ENCODE data around the gene EPG5. TPM values are rescaled to one million over a fixed set of nuclear protein-coding genes. Genes with fewer than 3 reads are reported as not detected.

Gene EPG5
- total RNA-seq, 2 experiments from 2014 or later = 4.8 to 8.7 TPM

GRCh38 chr18:45835057-45835636 lies 132.0 kb downstream of the EPG5 start:
- Histone ChIP-seq H3K4me2 (ENCODE audit: low read length) (no peak overlapping the region), H3K27ac (ENCODE audit: low read depth, low read length, poor library complexity, severe bottlenecking) (no peak overlapping the region), H3K4me3 (ENCODE audit: low read depth, low read length, poor library complexity, severe bottlenecking) (no peak overlapping the region), H4K20me1 (ENCODE audit: insufficient read depth, low read length) (no peaks in the 10 kb centered on the region), H3K9me2 (ENCODE audit: insufficient read depth, low read length) (no peaks in the 10 kb centered on the region), H3K4me1 (ENCODE audit: insufficient read depth, low read length, poor library complexity, severe bottlenecking) (no peaks in the 10 kb centered on the region), H3K79me2 (ENCODE audit: insufficient read depth, low read depth, low read length) (no peaks in the 10 kb centered on the region), H3K9me3 (ENCODE audit: low read length) (no peaks in the 10 kb centered on the region), H3K36me3 (ENCODE audit: insufficient read depth, low read length) (no peaks in the 10 kb centered on the region), H2AFZ (ENCODE audit: low read length) (no peak overlapping the region)
- BruUV-seq (replicated peaks) = no TSS peak
- intact Hi-C loops (cut with micrococcal nuclease; ENCODE audit: unreplicated experiment) = no loop called here
- no peak for DNase-seq (ENCODE audit: low spot score)
- CTCF ChIA-PET (ENCODE audit: unreplicated experiment) = no interaction called here
- no peak for TF ChIP-seq CTCF (conservative IDR thresholded peaks at IDR 0.05; ENCODE audit: low read length)
- TF ChIP-seq EZH2phosphoT487 (IDR thresholded peaks at IDR 0.05; ENCODE audit: borderline replicate concordance, low read depth, low read length) = no peak
- POLR2A ChIA-PET = interaction anchor here (0.6 to 0.7 kb wide), 2 partner anchors 31 to 1606 kb away, joined by 3 read pairs; no protein-coding TSS in a partner anchor

GRCh38 chr18:45834306-45834705 lies 132.8 kb downstream of the EPG5 start:
- intact Hi-C loops (cut with micrococcal nuclease; ENCODE audit: unreplicated experiment) = no loop called here
- Histone ChIP-seq H3K27ac (ENCODE audit: low read depth, low read length, poor library complexity, severe bottlenecking) (no peak overlapping the region), H3K9me3 (ENCODE audit: low read length) (no peaks in the 10 kb centered on the region), H2AFZ (ENCODE audit: low read length) (no peak overlapping the region), H3K4me1 (ENCODE audit: insufficient read depth, low read length, poor library complexity, severe bottlenecking) (no peaks in the 10 kb centered on the region), H3K79me2 (ENCODE audit: insufficient read depth, low read depth, low read length) (no peaks in the 10 kb centered on the region), H3K4me3 (ENCODE audit: low read depth, low read length, poor library complexity, severe bottlenecking) (no peak overlapping the region), H3K36me3 (ENCODE audit: insufficient read depth, low read length) (no peaks in the 10 kb centered on the region), H3K9me2 (ENCODE audit: insufficient read depth, low read length) (no peaks in the 10 kb centered on the region), H3K4me2 (ENCODE audit: low read length) (no peak overlapping the region), H4K20me1 (ENCODE audit: insufficient read depth, low read length) (no peaks in the 10 kb centered on the region)
- no TSS peak for BruUV-seq (replicated peaks)
- ChIA-PET POLR2A (interaction anchor here (0.6 kb wide), 1 partner anchor 30 kb away, joined by 3 read pairs; no protein-coding TSS in a partner anchor), CTCF (ENCODE audit: unreplicated experiment) (no interaction called here)
- no peak for DNase-seq (ENCODE audit: low spot score)
- TF ChIP-seq EZH2phosphoT487 (IDR thresholded peaks at IDR 0.05; ENCODE audit: borderline replicate concordance, low read depth, low read length) = no peak
- no peak for TF ChIP-seq CTCF (conservative IDR thresholded peaks at IDR 0.05; ENCODE audit: low read length)

GRCh38 chr18:45833846-45834245 lies 133.3 kb downstream of the EPG5 start:
- intact Hi-C loops (cut with micrococcal nuclease; ENCODE audit: unreplicated experiment) = no loop called here
- no peak overlapping the region for H2AFZ ChIP-seq (ENCODE audit: low read length)
- POLR2A ChIA-PET = no interaction called here
- TF ChIP-seq EZH2phosphoT487 (IDR thresholded peaks at IDR 0.05; ENCODE audit: borderline replicate concordance, low read depth, low read length) = no peak
- no peak for TF ChIP-seq CTCF (conservative IDR thresholded peaks at IDR 0.05; ENCODE audit: low read length)
- H3K4me2 ChIP-seq (ENCODE audit: low read length) = no peak overlapping the region
- H3K4me3 ChIP-seq (ENCODE audit: low read depth, low read length, poor library complexity, severe bottlenecking) = no peak overlapping the region
- H3K36me3 ChIP-seq (ENCODE audit: insufficient read depth, low read length) = no peaks in the 10 kb centered on the region
- no peaks in the 10 kb centered on the region for H3K4me1 ChIP-seq (ENCODE audit: insufficient read depth, low read length, poor library complexity, severe bottlenecking)
- H3K79me2 ChIP-seq (ENCODE audit: insufficient read depth, low read depth, low read length) = no peaks in the 10 kb centered on the region
- no peaks in the 10 kb centered on the region for H3K9me3 ChIP-seq (ENCODE audit: low read length)
- BruUV-seq (replicated peaks) = no TSS peak
- H3K27ac ChIP-seq (ENCODE audit: low read depth, low read length, poor library complexity, severe bottlenecking) = no peak overlapping the region
- CTCF ChIA-PET (ENCODE audit: unreplicated experiment) = no interaction called here
- H3K9me2 ChIP-seq (ENCODE audit: insufficient read depth, low read length) = no peaks in the 10 kb centered on the region
- no peaks in the 10 kb centered on the region for H4K20me1 ChIP-seq (ENCODE audit: insufficient read depth, low read length)
- DNase-seq (ENCODE audit: low spot score) = no peak
